Measurements from ENCODE around the gene KCNK16.
"Not testable (repeated sequence)": the region's sequence is repeated elsewhere in the genome, so short reads cannot be mapped to it uniquely, and the experiment has no call there.

The KCNK16 gene

GRCh38 chr6:39287601-39288000, 34.9 kb downstream of the KCNK16 start (continued):
- TF ChIP-seq PRDM2 (tag by site-specific recombination; IDR thresholded peaks at IDR 0.05; ENCODE audit: borderline replicate concordance) (no peak), ZNF26 (tag by site-specific recombination; IDR thresholded peaks at IDR 0.05) (no peak), ZNF600 (tag by site-specific recombination; IDR thresholded peaks at IDR 0.05) (no peak)

DNA sequence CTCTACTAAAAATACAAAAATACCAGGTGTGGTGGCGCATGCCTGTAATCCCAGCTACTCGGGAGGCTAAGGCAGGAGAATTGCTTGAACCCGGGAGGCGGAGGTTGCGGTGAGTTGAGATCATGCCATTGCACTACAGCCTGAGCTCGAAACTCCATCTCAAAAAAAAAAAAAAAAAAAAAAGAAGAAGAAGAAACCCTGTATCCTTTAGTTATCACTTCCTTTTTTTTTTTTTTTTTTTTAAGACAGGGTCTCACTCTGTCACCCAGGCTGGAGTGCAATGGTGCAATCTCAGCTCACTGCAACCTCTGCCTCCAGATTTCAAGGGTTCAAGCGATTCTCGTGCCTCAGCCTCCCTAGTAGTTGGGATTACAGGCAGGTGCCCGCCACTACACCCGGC, 35.9 kb downstream of the KCNK16 start:
- CTCF ChIA-PET, POLR2A ChIA-PET: not testable (repeated sequence)

DNA sequence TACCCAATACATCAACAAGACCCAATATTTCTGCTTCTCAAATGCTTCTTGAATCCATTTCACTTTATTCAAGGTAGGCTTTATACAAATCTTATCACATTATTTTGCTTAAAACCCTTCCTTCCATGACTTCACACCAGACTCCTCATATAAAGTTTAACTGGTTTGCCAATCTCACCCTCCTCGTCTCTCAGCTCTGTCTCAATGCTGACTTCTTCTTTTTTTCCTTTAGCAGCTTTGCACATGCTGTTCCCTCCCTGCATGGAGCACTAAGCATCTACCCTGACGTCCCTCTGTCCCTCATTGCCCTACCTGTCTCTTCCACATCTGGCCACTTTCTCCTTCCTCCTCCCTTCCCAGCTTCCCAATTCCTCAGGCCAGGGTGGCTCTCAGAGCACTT, 39.7 kb downstream of the KCNK16 start:
- H3K9me3 ChIP-seq (ENCODE audit: control insufficient read depth, insufficient read depth, low read depth, low read length) = no peaks in the 10 kb centered on the region
- TF ChIP-seq MZF1 (tag by site-specific recombination; IDR thresholded peaks at IDR 0.05; ENCODE audit: borderline replicate concordance) (no peak), OSR2 (tag by site-specific recombination; IDR thresholded peaks at IDR 0.05) (no peak), KLF7 (tag by site-specific recombination; IDR thresholded peaks at IDR 0.05; ENCODE audit: borderline replicate concordance) (no peak), ZNF624 (tag by site-specific recombination; IDR thresholded peaks at IDR 0.05) (no peak), ZSCAN16 (tag by site-specific recombination; IDR thresholded peaks at IDR 0.05) (no peak), YY2 (tag by site-specific recombination; IDR thresholded peaks at IDR 0.05) (no peak), SP7 (tag by site-specific recombination; IDR thresholded peaks at IDR 0.05) (no peak), REST (tag by site-specific recombination; IDR thresholded peaks at IDR 0.05) (no peak), ZNF629 (tag by site-specific recombination; IDR thresholded peaks at IDR 0.05) (no peak), KLF10 (tag by site-specific recombination; IDR thresholded peaks at IDR 0.05) (no peak), ZBTB48 (tag by site-specific recombination; IDR thresholded peaks at IDR 0.05) (no peak), ZNF660 (tag by site-specific recombination; IDR thresholded peaks at IDR 0.05) (no peak), ZNF223 (tag by site-specific recombination; IDR thresholded peaks at IDR 0.05) (no peak), ZNF2 (tag by site-specific recombination; IDR thresholded peaks at IDR 0.05) (no peak), FEZF1 (tag by site-specific recombination; IDR thresholded peaks at IDR 0.05) (no peak)
- TF ChIP-seq, protein P1, sequence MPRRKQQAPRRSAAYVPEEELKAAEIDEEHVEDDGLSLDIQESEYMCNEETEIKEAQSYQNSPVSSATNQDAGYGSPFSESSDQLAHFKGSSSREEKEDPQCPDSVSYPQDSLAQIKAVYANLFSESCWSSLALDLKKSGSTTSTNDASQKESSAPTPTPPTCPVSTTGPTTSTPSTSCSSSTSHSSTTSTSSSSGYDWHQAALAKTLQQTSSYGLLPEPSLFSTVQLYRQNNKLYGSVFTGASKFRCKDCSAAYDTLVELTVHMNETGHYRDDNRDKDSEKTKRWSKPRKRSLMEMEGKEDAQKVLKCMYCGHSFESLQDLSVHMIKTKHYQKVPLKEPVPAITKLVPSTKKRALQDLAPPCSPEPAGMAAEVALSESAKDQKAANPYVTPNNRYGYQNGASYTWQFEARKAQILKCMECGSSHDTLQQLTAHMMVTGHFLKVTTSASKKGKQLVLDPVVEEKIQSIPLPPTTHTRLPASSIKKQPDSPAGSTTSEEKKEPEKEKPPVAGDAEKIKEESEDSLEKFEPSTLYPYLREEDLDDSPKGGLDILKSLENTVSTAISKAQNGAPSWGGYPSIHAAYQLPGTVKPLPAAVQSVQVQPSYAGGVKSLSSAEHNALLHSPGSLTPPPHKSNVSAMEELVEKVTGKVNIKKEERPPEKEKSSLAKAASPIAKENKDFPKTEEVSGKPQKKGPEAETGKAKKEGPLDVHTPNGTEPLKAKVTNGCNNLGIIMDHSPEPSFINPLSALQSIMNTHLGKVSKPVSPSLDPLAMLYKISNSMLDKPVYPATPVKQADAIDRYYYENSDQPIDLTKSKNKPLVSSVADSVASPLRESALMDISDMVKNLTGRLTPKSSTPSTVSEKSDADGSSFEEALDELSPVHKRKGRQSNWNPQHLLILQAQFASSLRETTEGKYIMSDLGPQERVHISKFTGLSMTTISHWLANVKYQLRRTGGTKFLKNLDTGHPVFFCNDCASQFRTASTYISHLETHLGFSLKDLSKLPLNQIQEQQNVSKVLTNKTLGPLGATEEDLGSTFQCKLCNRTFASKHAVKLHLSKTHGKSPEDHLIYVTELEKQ (tag by site-specific recombination; IDR thresholded peaks at IDR 0.05; ENCODE audit: borderline replicate concordance) = no peak
- peaks cover 3% of the 10 kb centered on the region for H3K4me1 ChIP-seq (ENCODE audit: control insufficient read depth, insufficient read depth, low read length)
- H3K36me3 ChIP-seq (ENCODE audit: control insufficient read depth in 2 of 2, insufficient read depth in 1 of 2, low read length in 2 of 2) = no peaks in the 10 kb centered on the region
- no peak overlapping the region for H3K4me3 ChIP-seq (ENCODE audit: low read depth, low read length)
- POLR2A ChIA-PET = no interaction called here
- H3K27ac ChIP-seq (ENCODE audit: extremely low read depth, low read depth, low read length) = no peak overlapping the region
- CTCF ChIA-PET = interaction anchor here (0.6 kb wide), 2 partner anchors 22 to 158 kb away, joined by 3 read pairs; no protein-coding TSS in a partner anchor

More for the DNA sequence above, 35.9 kb downstream of the KCNK16 start:
- H3K36me3 ChIP-seq (ENCODE audit: control insufficient read depth in 2 of 2, insufficient read depth in 1 of 2, low read length in 2 of 2); H3K4me3 ChIP-seq (ENCODE audit: low read depth, low read length); H3K27ac ChIP-seq (ENCODE audit: extremely low read depth, low read depth, low read length); H3K9me3 ChIP-seq (ENCODE audit: control insufficient read depth, insufficient read depth, low read depth, low read length); H3K4me1 ChIP-seq (ENCODE audit: control insufficient read depth, insufficient read depth, low read length): not testable (repeated sequence)

Data from HEK293 (cell line).